ENCODE data around the gene SDHAF3. TPM values are rescaled to one million over a fixed set of nuclear protein-coding genes. Genes with fewer than 3 reads are reported as not detected.

The SDHAF3 gene
- total and polyA plus RNA-seq, 8 donors, result 2.9 to 18.2 (median 6.7) TPM

- TF ChIP-seq EP300 (IDR thresholded peaks at IDR 0.05) (no peak), POLR2AphosphoS5 (IDR thresholded peaks at IDR 0.05) (no peak), CTCF (IDR thresholded peaks at IDR 0.05) (no peak), POLR2A (IDR thresholded peaks at IDR 0.05) (no peak)
- 69 to 74% (median 70%) methylated on average over 9 of the region's 9 CpGs for WGBS, 5 donors
- Histone ChIP-seq H3K27ac (no peak overlapping the region), H3K4me1 (no peaks in the 10 kb centered on the region), H3K9me3 (peaks cover 0 to 4% (median 0%) of the 10 kb centered on the region in 4 donors), H3K36me3 (no peaks in the 10 kb centered on the region), H3K4me3 (no peak overlapping the region), H3K27me3 (peaks cover 0 to 13% (median 0%) of the 10 kb centered on the region in 3 donors)
- no peak for DNase-seq
- intact Hi-C loops (cut with DNase I; ENCODE audit: low total_unique reads), result no loop called here
Observed at GRCh38 chr7:97078023-97078969, 39.2 kb upstream of the SDHAF3 start.

GRCh38 chr7:97079300-97079699 lies 38.2 kb upstream of the SDHAF3 start:
- no peaks in the 10 kb centered on the region for H3K36me3 ChIP-seq
- DNase-seq, result no peak
- H3K27ac ChIP-seq, result no peak overlapping the region
- H3K9me3 ChIP-seq, result peaks cover 0 to 3% (median 0%) of the 10 kb centered on the region in 4 donors
- H3K4me1 ChIP-seq, result no peaks in the 10 kb centered on the region
- peaks cover 0 to 18% (median 0%) of the 10 kb centered on the region in 3 donors for H3K27me3 ChIP-seq
- WGBS, 5 donors, result 80 to 91% (median 88%) methylated on average over 4 of the region's 4 CpGs
- no peak for TF ChIP-seq EP300 (IDR thresholded peaks at IDR 0.05)
- no peak for TF ChIP-seq POLR2A (IDR thresholded peaks at IDR 0.05)
- no peak for TF ChIP-seq CTCF (IDR thresholded peaks at IDR 0.05)
- no peak for TF ChIP-seq POLR2AphosphoS5 (IDR thresholded peaks at IDR 0.05)
- intact Hi-C loops (cut with DNase I; ENCODE audit: low total_unique reads), result no loop called here
- no peak overlapping the region for H3K4me3 ChIP-seq

GRCh38 chr7:97081521-97082300 lies 35.8 kb upstream of the SDHAF3 start:
- Histone ChIP-seq H3K27me3 (peaks cover 0 to 20% (median 3%) of the 10 kb centered on the region in 3 donors), H3K36me3 (no peaks in the 10 kb centered on the region), H3K4me1 (no peaks in the 10 kb centered on the region), H3K4me3 (no peak overlapping the region), H3K9me3 (no peaks in the 10 kb centered on the region), H3K27ac (no peak overlapping the region)
- no peak for DNase-seq
- TF ChIP-seq POLR2AphosphoS5 (IDR thresholded peaks at IDR 0.05), result no peak
- TF ChIP-seq CTCF (IDR thresholded peaks at IDR 0.05), result no peak
- TF ChIP-seq POLR2A (IDR thresholded peaks at IDR 0.05), result no peak
- no peak for TF ChIP-seq EP300 (IDR thresholded peaks at IDR 0.05)
- WGBS, 5 donors, result 57 to 68% (median 62%) methylated on average over 3 of the region's 3 CpGs
- intact Hi-C loops (cut with DNase I; ENCODE audit: low total_unique reads), result no loop called here

- no peaks in the 10 kb centered on the region for H3K36me3 ChIP-seq
- DNase-seq, result no peak
- intact Hi-C loops (cut with DNase I; ENCODE audit: low total_unique reads), result no loop called here
- no peak for TF ChIP-seq POLR2A (IDR thresholded peaks at IDR 0.05)
- no peak for TF ChIP-seq CTCF (IDR thresholded peaks at IDR 0.05)
- TF ChIP-seq EP300 (IDR thresholded peaks at IDR 0.05), result no peak
- TF ChIP-seq POLR2AphosphoS5 (IDR thresholded peaks at IDR 0.05), result no peak
- WGBS, 5 donors, result 51 to 67% (median 62%) methylated on average over 3 of the region's 3 CpGs
- no peak overlapping the region for H3K27ac ChIP-seq
- H3K4me1 ChIP-seq, result no peaks in the 10 kb centered on the region
- H3K9me3 ChIP-seq, result no peaks in the 10 kb centered on the region
- no peak overlapping the region for H3K4me3 ChIP-seq
- peaks cover 0 to 47% (median 13%) of the 10 kb centered on the region in 3 donors for H3K27me3 ChIP-seq
Observed at GRCh38 chr7:97088364-97088763, 29.1 kb upstream of the SDHAF3 start.

Measured in stomach (tissue), 9 donors.